NCI-H82 (cell line): ENCODE results near the gene GHR.
"Not testable (repeated sequence)": the region's sequence is repeated elsewhere in the genome, so short reads cannot be mapped to it uniquely, and the experiment has no call there.

Experiments
- DNase-seq: peaks from one replicate; lab custom pipeline; 2025; lab: John Stamatoyannopoulos, UW

The GHR gene

DNA sequence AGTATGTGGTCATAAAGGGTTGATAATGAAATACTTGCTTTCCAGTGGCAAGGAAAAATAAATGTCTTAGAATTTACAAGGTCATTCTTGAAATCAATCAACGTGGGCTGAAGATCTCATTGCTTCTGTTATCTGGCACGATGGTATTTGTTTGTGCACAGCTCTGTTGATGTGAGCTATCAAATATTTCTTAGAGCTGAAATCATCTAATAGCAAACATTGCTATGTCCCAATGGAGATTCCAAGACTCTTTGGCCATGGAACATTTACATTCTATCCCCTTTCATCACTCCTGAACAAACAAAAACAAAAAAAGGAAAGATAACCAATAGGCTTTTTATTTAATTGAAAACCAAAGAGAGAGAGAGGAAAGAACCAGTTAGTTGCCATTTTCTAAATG lies 221.9 kb downstream of the GHR start:
- no peak for DNase-seq

DNA sequence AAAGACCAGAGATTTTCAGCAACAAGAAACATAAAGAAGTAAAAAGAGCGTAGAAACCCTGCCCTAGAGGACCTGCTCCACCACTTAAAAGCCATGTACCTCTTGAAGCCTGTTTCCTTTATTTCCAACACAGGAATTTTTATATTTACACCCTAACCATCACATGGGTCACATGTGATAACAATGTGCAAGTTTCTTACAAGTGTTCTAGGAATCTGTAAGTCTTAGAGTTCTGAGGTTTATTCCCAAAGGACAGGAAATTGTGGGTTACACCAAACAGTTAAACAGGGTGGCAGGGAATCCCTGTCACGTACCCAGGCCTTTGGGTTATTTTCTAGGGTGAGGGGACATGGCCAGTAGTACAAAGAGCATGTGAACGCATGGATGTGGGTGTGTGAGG lies 224.8 kb downstream of the GHR start:
- DNase-seq: no peak

- no peak for DNase-seq
These were observed 225.7 kb downstream of the GHR start for GRCh38 chr5:42648915-42649314.

DNA sequence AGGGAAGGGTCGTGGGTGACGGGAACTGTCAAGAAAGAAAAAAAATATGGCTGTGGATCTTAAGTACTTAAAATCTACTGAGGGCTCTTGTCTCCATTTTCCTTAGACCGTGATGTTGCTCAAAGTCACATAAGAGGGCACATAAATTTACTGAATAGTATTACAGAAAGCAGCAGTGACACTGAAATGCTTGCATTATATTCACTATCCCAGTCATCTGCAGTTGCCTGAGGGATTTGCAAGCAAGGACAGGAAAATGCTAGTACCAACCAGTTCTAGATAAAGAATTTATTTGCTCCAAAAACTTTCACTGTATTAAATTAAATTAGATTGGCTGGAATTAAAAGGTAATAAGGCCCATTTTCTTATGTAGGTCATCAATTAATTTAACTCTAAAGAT lies 226.8 kb downstream of the GHR start:
- no peak for DNase-seq

DNA sequence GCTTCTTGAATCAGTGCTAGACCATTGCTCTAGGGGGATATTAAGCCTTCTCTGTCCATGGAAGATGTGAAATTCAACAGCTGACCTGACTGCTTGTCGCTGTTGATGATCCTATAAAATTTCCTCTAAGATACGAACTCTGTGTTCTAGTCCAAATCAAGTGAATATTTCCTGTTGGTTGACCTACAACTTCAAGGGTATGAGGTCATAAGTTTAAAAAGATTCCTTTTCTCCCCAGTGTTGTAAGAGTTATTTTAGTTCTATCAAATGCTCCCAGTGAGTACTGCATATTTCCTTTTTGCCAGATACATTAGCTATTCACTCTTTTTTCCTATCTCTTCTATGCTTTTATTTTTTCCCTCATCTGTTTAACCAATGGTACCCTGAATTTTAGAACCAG lies 230.5 kb downstream of the GHR start:
- DNase-seq: no peak

GRCh38 chr5:42654645-42655044 lies 231.4 kb downstream of the GHR start:
- DNase-seq: no peak

DNA sequence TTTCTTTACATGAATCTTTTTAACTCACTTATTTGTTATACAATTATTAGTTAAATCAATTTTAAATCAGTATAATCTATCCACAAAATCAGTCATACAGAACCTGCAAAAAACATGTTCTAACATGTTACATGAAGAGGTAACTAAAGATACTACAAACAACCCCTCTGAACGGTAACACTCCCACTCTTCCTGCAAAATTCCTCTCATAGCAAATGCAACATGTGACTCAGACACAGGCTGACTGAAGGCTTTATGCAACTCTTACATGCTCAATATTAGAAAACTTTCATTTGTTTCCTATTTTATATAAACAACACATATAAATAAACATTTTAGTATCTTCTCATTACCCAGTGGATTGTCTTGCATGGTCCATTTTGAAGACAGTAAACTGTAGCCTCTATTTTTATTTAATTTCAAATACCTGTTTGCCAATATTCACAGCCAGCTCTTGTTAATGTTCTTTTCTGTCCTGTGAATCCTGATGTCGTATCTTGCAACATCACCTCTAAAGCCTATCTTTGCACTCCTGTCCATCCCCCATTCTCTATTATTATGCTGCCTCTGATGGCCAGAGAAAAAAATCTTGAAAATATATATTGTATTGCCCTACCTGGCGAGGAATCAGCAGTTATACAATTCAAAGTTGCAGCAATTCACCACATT lies 232.9 kb downstream of the GHR start:
- DNase-seq: no peak

GRCh38 chr5:42656651-42657015 lies 233.4 kb downstream of the GHR start:
- no peak for DNase-seq

DNA sequence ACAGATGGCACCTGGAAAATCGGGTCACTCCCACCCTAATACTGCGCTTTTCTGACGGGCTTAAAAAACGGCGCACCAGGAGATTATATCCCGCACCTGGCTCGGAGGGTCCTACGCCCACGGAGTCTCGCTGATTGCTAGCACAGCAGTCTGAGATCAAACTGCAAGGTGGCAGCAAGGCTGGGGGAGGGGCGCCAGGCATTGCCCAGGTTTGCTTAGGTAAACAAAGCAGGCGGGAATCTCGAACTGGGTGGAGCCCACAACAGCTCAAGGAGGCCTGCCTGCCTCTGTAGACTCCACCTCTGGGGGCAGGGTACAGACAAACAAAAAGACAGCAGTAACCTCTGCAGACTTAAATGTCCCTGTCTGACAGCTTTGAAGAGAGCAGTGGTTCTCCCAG lies 236.6 kb downstream of the GHR start:
- DNase-seq: not testable (repeated sequence)

DNA sequence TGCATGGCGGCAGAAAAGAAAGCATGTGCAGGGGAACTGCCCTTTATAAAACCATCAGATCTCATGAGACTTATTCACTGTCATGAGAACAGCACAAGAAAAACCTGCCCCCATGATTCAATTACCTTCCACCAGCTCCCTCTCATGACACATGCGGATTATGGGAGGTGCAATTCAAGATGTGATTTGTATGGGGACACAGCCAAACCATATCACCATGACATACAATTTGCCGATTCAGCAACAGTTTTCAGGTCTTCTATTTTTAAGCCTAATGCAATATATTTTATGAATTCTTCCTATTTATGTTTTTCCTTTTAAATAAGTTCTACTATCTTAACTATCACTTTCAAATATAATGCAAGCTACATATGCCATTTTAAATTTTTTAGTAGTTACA lies 242.6 kb downstream of the GHR start:
- DNase-seq: no peak

GRCh38 chr5:42666869-42667268 lies 243.6 kb downstream of the GHR start:
- no peak for DNase-seq

DNA sequence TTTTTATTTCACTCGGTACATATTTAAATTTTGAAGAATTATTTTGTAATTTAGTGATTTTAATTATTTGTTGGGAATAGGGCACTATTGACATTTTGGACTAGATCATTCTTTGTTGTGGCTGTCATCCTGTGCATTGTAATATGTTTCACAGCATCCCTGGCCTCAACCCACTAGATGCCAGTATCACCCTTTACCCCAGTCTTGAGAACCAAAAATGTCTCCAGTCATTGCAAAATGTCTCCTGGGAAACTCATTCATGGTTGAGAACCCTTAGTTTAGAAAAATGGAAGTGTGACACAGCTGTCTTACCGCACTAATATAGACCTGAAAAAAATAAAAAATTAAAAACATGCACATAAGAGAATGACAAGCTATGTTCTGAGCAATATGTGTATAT lies 245.0 kb downstream of the GHR start:
- DNase-seq: no peak

GRCh38 chr5:42672925-42673324 lies 249.7 kb downstream of the GHR start:
- DNase-seq: no peak

- DNase-seq: no peak
These were observed 252.4 kb downstream of the GHR start for GRCh38 chr5:42675602-42676001.

GRCh38 chr5:42676362-42676761 lies 253.1 kb downstream of the GHR start:
- DNase-seq: no peak

DNA sequence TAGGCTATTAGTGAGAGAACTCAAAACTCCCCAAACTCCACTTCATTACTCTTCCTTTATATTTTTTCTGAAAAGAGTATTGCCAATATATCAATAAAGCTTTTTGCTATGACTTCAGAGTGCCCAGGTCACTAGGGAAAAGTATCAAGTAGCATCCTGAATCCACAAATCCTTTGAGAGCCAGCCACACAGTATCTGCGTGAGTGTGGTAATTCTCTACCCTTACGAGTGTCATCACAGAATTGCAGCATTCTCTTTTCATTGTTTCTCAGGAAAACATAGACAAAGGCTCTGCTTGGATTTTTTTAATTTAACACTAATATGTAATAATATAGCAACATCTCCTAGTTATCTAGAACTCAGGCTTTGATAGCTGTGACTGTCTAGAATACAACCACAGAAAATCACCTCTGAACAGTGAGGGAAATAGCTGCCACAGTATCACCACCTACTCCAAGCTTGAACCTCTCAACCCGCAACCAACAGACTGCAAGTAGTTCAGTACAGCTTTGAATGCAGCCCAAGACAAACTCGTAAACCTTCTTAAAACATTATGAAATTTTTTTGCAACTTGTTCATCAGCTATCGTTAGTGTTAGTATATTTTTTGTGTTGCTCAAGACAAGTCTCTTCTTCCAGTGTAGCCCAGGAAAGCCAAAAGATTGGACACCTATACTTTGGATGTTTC lies 254.1 kb downstream of the GHR start:
- no peak for DNase-seq

DNA sequence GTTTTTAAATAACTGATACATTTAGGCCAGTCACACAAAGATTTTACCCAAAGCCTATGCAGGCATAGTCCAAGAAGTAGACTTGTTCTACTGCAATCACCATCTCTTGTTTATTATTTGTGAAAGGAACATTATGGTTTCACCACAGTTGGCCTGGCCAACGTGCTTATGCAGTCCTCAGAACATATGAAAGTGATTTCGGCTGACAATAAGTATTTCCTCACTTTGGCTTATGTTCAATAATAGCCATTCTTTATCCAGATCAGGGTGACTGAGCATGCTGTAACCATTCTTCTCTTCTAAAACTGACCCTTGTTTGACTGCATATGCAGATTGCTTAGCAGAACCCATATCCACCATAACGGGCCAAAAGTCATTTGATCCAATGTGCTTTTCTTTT lies 256.8 kb downstream of the GHR start:
- no peak for DNase-seq

DNA sequence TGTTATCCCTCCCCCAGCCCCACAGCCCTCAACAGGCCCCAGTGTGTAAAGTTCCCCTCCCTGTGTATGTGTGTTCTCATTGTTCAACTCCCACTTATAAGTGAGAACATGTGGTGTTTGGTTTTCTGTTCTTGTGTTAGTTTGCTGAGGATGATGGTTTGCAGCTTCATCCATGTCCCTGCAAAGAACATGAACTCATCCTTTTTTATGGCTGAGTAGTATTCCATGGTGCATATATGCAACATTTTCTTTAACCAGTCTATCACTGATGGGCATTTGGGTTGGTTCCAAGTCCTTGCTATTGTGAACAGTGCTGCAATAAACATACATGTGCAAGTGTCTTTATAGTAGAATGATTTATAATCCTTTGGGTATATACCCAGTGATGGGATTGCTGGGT lies 261.8 kb downstream of the GHR start:
- not testable (repeated sequence) for DNase-seq

DNA sequence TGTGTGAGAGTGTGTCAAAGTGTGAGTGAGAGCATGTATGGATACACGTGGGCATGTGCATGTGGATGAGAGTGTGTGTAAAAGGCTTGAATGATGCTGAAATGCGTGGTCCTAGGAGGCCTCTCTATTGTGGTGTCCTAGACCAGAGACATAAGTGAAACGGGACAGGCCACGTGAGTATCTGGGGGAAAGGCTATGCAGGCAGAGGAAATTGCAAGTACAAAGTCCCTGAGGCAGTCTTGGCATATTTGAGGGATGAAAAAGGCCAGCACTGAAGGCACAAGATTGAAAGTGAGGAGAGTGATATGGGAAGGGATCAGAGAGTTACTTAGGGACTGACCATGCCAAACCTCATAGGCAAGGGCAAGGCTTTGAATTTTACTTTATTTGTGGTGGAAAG lies 266.2 kb downstream of the GHR start:
- DNase-seq: no peak

- no peak for DNase-seq
These were observed 268.2 kb downstream of the GHR start for GRCh38 chr5:42691413-42691937.

DNA sequence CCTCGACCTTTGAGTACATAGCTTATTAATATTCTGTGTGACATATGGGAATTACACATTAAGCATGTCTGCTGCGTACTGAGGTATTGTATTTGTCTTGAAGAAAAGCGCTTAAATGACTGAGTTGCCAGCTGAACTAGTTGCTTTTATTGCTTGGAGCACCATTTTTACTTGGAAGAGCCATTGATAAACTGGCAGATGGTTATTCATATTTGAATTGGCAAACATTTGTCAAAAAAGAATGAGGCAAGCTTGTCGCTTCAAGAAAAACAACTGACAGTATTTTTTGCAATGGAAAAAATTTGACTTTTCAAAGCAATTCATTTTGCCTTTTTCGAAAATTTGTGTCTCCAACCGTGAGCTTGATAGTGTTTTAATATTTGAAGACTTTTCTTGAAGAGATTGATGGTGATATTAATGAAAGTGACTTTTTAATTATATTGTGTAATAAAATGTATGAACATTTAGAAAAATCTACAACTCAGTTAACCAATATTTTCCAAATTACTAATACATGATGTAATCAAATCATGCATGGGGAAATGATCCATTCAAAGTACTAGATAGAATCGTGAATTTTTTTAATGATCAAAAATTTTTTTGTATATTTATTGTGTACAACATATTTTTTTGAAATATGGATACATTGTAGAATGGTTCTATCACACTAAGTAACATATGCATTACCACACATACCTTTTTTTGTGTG lies 278.3 kb downstream of the GHR start:
- DNase-seq: no peak

DNA sequence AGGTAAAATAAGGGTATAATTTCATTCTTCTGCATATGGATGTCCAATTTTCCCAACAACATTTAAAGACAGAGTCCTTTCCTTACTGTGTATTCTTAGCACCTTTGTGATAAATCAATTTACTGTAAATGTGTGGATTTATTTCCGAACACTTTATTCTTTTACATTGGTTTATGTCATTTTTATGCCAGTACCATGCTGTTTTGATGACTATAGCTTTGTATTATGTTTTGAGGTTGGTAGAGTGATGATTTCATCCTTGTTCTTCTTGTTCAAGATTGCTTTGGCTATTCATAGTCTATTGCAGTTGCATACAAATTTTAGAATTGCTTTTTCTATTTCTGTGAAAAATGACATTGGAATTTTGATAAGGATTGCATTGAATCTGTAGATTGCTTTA lies 280.0 kb downstream of the GHR start:
- DNase-seq: no peak

DNA sequence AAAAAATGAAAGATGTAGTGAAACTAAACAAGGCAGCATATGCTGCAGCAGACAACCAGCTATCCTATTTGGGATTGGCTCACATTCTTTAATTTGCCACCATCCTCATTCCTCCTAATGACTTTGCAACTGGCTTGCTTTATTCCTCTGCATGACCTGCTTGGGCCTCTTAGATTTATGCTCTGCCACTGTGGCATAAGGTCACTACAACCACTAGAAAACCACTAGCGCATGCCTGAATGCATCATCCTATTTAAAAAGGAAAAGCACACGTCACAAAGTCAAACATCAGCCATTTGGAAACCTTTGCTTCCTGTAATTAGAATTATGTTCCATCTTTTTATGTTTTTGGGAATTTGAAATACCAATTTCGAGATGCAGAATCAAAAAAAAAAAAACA lies 292.5 kb downstream of the GHR start:
- no peak for DNase-seq
